ENCODE results near the gene UPF3B. TPM values are rescaled to one million over a fixed set of nuclear protein-coding genes. Genes with fewer than 3 reads are reported as not detected.
"Not testable (repeated sequence)": the region's sequence is repeated elsewhere in the genome, so short reads cannot be mapped to it uniquely, and the experiment has no call there.

UPF3B gene, protein sequence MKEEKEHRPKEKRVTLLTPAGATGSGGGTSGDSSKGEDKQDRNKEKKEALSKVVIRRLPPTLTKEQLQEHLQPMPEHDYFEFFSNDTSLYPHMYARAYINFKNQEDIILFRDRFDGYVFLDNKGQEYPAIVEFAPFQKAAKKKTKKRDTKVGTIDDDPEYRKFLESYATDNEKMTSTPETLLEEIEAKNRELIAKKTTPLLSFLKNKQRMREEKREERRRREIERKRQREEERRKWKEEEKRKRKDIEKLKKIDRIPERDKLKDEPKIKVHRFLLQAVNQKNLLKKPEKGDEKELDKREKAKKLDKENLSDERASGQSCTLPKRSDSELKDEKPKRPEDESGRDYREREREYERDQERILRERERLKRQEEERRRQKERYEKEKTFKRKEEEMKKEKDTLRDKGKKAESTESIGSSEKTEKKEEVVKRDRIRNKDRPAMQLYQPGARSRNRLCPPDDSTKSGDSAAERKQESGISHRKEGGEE
- total RNA-seq, result 1.3 and 1.7 TPM in 2 replicates

DNA sequence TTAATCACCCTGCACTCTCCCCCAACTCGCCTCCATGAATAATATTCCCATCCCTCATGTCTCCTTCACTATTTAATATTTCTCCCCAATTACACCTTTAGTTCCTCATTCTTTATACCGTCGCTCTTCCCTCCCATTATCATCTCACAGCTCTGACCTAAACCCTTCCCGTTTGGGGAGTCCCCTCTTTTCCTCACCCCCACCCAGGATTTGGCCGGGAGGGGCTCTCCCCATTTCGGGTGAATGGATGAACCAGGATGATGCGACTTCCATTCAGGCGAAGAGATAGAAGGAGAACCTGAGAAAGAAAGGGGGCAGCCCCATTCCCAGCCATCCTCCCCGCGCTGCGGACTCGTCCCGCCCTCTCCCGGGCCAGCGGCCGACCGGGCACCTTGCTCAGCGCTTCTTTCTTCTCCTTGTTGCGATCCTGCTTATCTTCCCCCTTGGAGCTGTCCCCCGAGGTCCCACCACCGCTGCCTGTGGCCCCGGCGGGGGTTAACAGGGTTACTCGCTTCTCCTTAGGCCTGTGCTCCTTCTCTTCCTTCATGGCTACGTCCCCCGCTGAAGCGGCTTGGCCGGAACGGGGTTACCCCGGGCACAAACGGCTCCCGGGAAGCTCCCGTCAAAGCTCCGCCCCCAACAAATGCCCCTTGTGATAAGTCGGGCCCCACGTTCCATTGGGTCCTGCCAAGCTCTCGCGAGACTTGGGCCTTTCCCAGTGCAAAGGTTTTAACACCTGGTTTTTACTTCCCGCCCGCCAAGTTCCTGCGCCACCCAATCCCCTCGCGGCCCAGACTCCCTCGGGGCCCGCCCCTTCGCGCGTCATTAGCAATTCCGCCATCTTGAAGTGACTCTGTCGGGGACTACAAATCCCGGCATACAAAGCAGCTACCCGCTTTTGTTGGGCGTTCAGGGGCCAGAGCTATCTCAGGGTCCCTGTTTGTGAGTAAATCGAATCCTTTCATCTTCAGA, at the start of gene UPF3B:
UPF3B (minus strand) TSS at position 582 of the 972 bp plus-strand sequence; CDS start at position 547, 35 bp downstream.
- DNase-seq (ENCODE audit: low read depth), result peak; percentile 99
- TF ChIP-seq, protein P1, sequence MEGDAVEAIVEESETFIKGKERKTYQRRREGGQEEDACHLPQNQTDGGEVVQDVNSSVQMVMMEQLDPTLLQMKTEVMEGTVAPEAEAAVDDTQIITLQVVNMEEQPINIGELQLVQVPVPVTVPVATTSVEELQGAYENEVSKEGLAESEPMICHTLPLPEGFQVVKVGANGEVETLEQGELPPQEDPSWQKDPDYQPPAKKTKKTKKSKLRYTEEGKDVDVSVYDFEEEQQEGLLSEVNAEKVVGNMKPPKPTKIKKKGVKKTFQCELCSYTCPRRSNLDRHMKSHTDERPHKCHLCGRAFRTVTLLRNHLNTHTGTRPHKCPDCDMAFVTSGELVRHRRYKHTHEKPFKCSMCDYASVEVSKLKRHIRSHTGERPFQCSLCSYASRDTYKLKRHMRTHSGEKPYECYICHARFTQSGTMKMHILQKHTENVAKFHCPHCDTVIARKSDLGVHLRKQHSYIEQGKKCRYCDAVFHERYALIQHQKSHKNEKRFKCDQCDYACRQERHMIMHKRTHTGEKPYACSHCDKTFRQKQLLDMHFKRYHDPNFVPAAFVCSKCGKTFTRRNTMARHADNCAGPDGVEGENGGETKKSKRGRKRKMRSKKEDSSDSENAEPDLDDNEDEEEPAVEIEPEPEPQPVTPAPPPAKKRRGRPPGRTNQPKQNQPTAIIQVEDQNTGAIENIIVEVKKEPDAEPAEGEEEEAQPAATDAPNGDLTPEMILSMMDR (IDR thresholded peaks at IDR 0.05; ENCODE audit: insufficient read depth, low read depth, low read length), result no peak
- H3K4me3 ChIP-seq (ENCODE audit: low read depth, low read length), result peak within 1 kb of the TSS; percentile 80

GRCh38 chrX:119900976-119901375, 48.2 kb upstream of the UPF3B start:
- H3K4me3 ChIP-seq (ENCODE audit: low read depth, low read length), result no peak overlapping the region
- TF ChIP-seq, protein P1 (IDR thresholded peaks at IDR 0.05; ENCODE audit: insufficient read depth, low read depth, low read length), result no peak
- no peak for DNase-seq (ENCODE audit: low read depth)

DNA sequence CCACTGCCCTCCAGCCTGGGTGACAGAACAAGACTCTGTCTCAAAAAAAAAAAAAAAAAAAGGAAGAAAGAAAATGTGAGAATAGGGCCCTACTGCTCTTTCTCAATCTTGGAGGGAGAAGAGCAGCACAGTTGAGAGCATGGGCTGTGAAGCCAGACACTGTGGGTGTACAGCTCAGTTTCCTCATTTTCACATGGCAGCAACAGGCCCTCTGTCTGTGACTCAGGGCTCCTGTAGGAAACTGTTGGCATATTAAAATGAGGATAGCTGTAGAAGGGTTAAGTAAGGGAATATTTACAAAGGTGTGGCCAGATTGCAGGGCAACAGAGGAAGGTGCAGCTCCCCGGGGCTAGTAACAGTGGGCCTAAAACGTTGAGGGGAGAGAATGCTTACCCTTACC, 46.4 kb upstream of the UPF3B start:
- DNase-seq (ENCODE audit: low read depth), result no peak
- TF ChIP-seq, protein P1 (IDR thresholded peaks at IDR 0.05; ENCODE audit: insufficient read depth, low read depth, low read length), result no peak
- H3K4me3 ChIP-seq (ENCODE audit: low read depth, low read length), result no peak overlapping the region

DNA sequence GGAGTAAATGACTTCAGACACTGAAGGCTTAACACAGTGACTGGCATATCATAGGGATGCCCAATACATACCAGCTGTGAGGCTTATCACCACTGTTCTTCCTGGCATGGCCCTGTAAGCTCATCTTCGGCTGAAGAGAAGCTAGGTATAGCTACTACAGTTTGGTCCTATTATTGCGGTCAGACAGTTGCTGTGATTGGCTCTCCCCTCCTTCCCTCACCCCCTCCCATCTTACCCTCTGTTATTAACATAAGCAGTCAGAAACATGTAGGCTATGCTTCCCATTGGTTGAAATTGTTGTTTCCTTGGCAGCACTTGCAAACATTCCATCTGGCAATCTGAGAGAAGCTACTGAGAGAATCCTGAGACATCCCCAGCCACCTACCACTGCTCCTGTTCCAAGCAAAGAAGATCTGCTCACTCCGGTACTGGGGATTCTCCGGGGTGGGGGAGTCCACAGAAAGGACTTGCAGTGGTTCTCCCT, 43.1 kb upstream of the UPF3B start, which contains the start of gene AKAP14:
AKAP14 (plus strand) TSS at position 51 of the 484 bp plus-strand sequence. CDS start 7,331 bp downstream, outside the sequence.
- TF ChIP-seq, protein P1 (IDR thresholded peaks at IDR 0.05; ENCODE audit: insufficient read depth, low read depth, low read length), result no peak
- DNase-seq (ENCODE audit: low read depth), result no peak

DNA sequence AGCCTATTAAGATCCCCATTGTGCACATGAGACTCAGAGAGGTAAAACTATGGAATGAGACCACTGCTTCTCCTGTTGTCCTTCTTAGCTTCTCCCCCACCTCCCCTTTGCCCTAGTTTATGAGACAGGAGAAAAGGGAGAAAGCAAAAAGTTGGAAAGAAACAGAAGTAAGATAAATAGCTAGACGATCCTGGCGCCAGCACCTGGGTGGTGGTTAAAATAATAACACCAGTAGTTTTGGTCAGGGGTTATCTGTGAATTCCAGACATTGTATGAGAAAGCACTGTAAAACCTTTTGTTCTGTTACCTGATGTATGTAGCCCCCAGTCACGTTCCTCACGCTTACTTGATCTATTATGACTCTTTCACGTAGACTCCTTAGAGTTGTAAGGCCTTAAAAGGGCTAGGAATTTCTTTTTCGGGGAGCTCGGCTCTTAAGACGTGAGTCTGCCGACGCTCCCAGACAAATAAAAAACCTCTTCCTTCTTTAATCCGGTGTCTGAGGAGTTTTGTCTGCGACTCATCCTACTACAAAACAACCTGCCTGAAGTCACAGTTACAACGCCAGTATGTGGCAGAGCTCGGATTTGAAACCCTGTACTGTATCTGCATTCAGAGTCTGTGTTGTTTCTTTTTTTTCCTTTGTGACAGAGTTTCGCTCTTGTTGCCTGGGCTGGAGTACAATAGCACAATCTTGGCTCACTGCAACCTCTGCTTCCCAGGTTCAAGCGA, 39.4 kb upstream of the UPF3B start:
- not testable (repeated sequence) for DNase-seq (ENCODE audit: low read depth); H3K4me3 ChIP-seq (ENCODE audit: low read depth, low read length)

More for the DNA sequence above, 43.1 kb upstream of the UPF3B start, which contains the start of gene AKAP14:
- no peak within 1 kb of the TSS for H3K4me3 ChIP-seq (ENCODE audit: low read depth, low read length)

DNA sequence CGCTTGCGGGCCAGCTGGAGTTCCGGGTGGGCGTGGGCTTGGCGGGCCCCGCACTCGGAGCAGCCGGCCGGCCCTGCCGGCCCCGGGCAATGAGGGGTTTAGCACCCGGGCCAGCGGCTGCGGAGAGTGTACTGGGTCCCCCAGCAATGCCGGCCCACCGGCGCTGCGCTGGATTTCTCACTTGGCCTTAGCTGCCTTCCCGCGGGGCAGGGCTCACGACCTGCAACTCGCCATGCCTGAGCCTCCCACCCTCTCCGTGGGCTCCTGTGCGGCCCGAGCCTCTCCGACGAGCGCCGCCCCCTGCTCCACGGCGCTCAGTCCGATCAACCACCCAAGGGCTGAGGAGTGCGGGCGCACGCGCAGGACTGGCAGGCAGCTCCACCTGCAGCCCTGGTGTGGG, 37.9 kb upstream of the UPF3B start:
- not testable (repeated sequence) for H3K4me3 ChIP-seq (ENCODE audit: low read depth, low read length); DNase-seq (ENCODE audit: low read depth)

Data from fibroblast of villous mesenchyme (primary cell).